K562 (cell line): ENCODE results near the gene PAQR8. TPM values are rescaled to one million over a fixed set of nuclear protein-coding genes. Genes with fewer than 3 reads are reported as not detected.

Experiments used
- ATAC-seq: fragments of 200-7000 bp; cut with Tn5 transposase; 3 replicates; pipeline ENCODE4 v1.9.1; 2020; ENCODE audit warnings: moderate library complexity
- BruUV-seq: library from RNA; stranded (reverse); fragments of 400-500 nt; replicated peaks from 2 replicates; lab custom pipeline; 2021; lab: Mats Ljungman, UMichigan
- CTCF ChIA-PET: fragments of 300-600 bp; formaldehyde crosslinking; extraction: SDS; loops from one replicate; lab custom pipeline; 2021; ENCODE audit warnings: low intra/inter-chr PET ratio; lab: Yijun Ruan, JAX
- POLR2A ChIA-PET: fragments of 300-600, 350-650 bp; sonication (Branson Sonifier 250); formaldehyde crosslinking; extraction: SDS; loops from one replicate; lab custom pipeline; 2021; ENCODE audit warnings: antibody characterized with exemption, inconsistent platforms; lab: Yijun Ruan, JAX
- DNase-seq, 4 experiments: peaks; one replicate each; pipeline versions ENCODE4 v3.0.0 to v3.0.0-alpha.2; 2011 to 2018; ENCODE audit warnings: low spot score in 3 of 4, mixed read lengths in 3 of 4; ENCODE audit errors: extremely low read depth in 1 of 4
- FAIRE-seq: peaks from 2 replicates; lab custom pipeline; 2011; peaks lifted over from hg19 to GRCh38; lab: Jason Lieb, UNC
- H2AFZ ChIP-seq: 2 replicates; pipeline ENCODE4 v1.6.0; 2011; ENCODE audit warnings: low read depth, low read length, control low read depth, inconsistent platforms
- H3K27ac ChIP-seq: fragments of 200-600 bp; 3 replicates; pipeline ENCODE4 v1.8.0; 2011; ENCODE audit warnings: low read depth, mild to moderate bottlenecking, control low read depth, inconsistent platforms, low read length, moderate library complexity, mixed read lengths; ENCODE audit errors: extremely low read depth
- H3K27me3 ChIP-seq, 2 experiments: fragments of 300-600 bp in 1 of 2; 2 replicates in 1 of 2; 3 replicates in 1 of 2; pipeline versions ENCODE4 v1.6.0 to v1.8.0; 2011; ENCODE audit warnings: inconsistent platforms in 2 of 2, low read length in 2 of 2, mild to moderate bottlenecking in 1 of 2, mixed read lengths in 1 of 2, moderate library complexity in 1 of 2; ENCODE audit not compliant: control insufficient read depth in 2 of 2, insufficient read depth in 2 of 2
- H3K36me3 ChIP-seq: fragments of 300-600 bp; 3 replicates; pipeline ENCODE4 v1.8.0; 2011; ENCODE audit warnings: mild to moderate bottlenecking, low read length, inconsistent platforms; ENCODE audit not compliant: control insufficient read depth, insufficient read depth
- H3K4me1 ChIP-seq, 2 experiments: fragments of 200-600 bp in 1 of 2; replicated peaks in 1 of 2; 2 replicates in 1 of 2; 3 replicates in 1 of 2; pipeline versions ENCODE4 v1.5.1 to v1.8.0; 2011; ENCODE audit warnings: inconsistent platforms in 2 of 2, low read length in 2 of 2, mild to moderate bottlenecking in 1 of 2, mixed read lengths in 1 of 2, moderate library complexity in 1 of 2; ENCODE audit not compliant: control insufficient read depth in 2 of 2, insufficient read depth in 2 of 2
- H3K4me2 ChIP-seq: 2 replicates; pipeline ENCODE4 v1.6.1; 2011; ENCODE audit warnings: low read length, control low read depth, inconsistent platforms, mixed read lengths; ENCODE audit not compliant: insufficient read depth
- H3K4me3 ChIP-seq: fragments of 200-600 bp; sonication (generic), shearing (Covaris generic); 2 replicates; pipeline ENCODE4 v1.5.1; 2016; ENCODE audit warnings: control low read depth, inconsistent platforms
- H3K79me2 ChIP-seq: fragments of 200-600 bp; 3 replicates; pipeline ENCODE4 v1.8.0; 2011; ENCODE audit warnings: low read length, inconsistent platforms; ENCODE audit not compliant: control insufficient read depth, insufficient read depth
- H3K9ac ChIP-seq, 2 experiments: 2 replicates each; pipeline versions ENCODE4 v1.6.0 to v1.6.1; 2011; ENCODE audit warnings: low read depth in 2 of 2, low read length in 2 of 2, control low read depth in 1 of 2, inconsistent platforms in 1 of 2, mild to moderate bottlenecking in 1 of 2, mixed read lengths in 1 of 2; ENCODE audit not compliant: insufficient read depth in 1 of 2
- H3K9me1 ChIP-seq: one replicate; pipeline ENCODE4 v1.6.0; 2011; ENCODE audit warnings: inconsistent platforms, mild to moderate bottlenecking, low read length, moderate library complexity; ENCODE audit not compliant: control insufficient read depth, insufficient read depth
- H3K9me3 ChIP-seq: replicated peaks from 2 replicates; pipeline ENCODE4 v1.5.1; 2011; ENCODE audit warnings: low read depth, low read length, inconsistent platforms; ENCODE audit not compliant: control insufficient read depth, insufficient read depth
- H4K20me1 ChIP-seq: replicated peaks from 2 replicates; pipeline ENCODE4 v1.6.1; 2011; ENCODE audit warnings: low read length, inconsistent platforms, mixed read lengths; ENCODE audit not compliant: control insufficient read depth, insufficient read depth
- AFF4 ChIP-seq: sonication (generic); formaldehyde crosslinking; IDR thresholded peaks from 2 replicates; pipeline ENCODE4 v1.8.0; 2023; ENCODE audit warnings: mild to moderate bottlenecking, missing genetic modification reagents
- ESRRB ChIP-seq: fragments of 250-450 bp; sonication (Bioruptor Pico); IDR thresholded peaks from 2 replicates; pipeline ENCODE4 v1.5.0; 2020; ENCODE audit warnings: mild to moderate bottlenecking, moderate library complexity, borderline replicate concordance
- GTF2B ChIP-seq: IDR thresholded peaks from 2 replicates; pipeline ENCODE4 v1.6.1; 2011; ENCODE audit not compliant: insufficient read length; ENCODE audit errors: extremely low read depth
- IRF1 ChIP-seq: sonication (generic); formaldehyde crosslinking; IDR thresholded peaks from 2 replicates; pipeline ENCODE4 v1.8.0; 2022; ENCODE audit warnings: missing genetic modification reagents, mild to moderate bottlenecking, borderline replicate concordance
- IRF2 ChIP-seq: sonication (generic); formaldehyde crosslinking; IDR thresholded peaks from 2 replicates; pipeline ENCODE4 v1.8.1; 2022; ENCODE audit warnings: mild to moderate bottlenecking, missing genetic modification reagents
- MCM2 ChIP-seq: fragments of 450-650 bp; IDR thresholded peaks from 2 replicates; pipeline ENCODE4 v1.6.1; 2017; ENCODE audit warnings: low read depth, mild to moderate bottlenecking
- THAP7 ChIP-seq: fragments of 250-450 bp; sonication (Bioruptor Pico); IDR thresholded peaks from 2 replicates; pipeline ENCODE4 v1.5.0; 2021
- THRAP3 ChIP-seq: fragments of 450-650 bp; IDR thresholded peaks from 2 replicates; pipeline ENCODE4 v1.6.1; 2016; ENCODE audit warnings: mild to moderate bottlenecking, inconsistent platforms, borderline replicate concordance
- ZBED1 ChIP-seq: IDR thresholded peaks from 2 replicates; pipeline ENCODE4 v1.6.1; 2014
- ZNF592 ChIP-seq: fragments of 450-650 bp; IDR thresholded peaks from 2 replicates; pipeline ENCODE4 v1.6.1; 2017; ENCODE audit warnings: antibody characterized with exemption, mild to moderate bottlenecking
- ZZZ3 ChIP-seq: fragments of 450-650 bp; IDR thresholded peaks from 2 replicates; pipeline ENCODE4 v1.6.1; 2016; ENCODE audit warnings: antibody characterized with exemption, mild to moderate bottlenecking, moderate library complexity
- WGBS: fragments of 100-300 bp; shearing (Covaris generic); methylation state at CpG from one replicate; pipeline ENCODE4 v1.1.6; 2016; ENCODE audit warnings: low coverage, mixed read lengths; ENCODE audit not compliant: insufficient coverage; ENCODE audit errors: missing lambda C conversion rate; 5-methylcytosine and 5-hydroxymethylcytosine counted together
- in situ Hi-C: fragments of 300-500 bp; cut with MboI; formaldehyde crosslinking; loops from 4 replicates; pipeline ENCODE4 v1.15.0; 2018; ENCODE audit warnings: inconsistent platforms, mixed read lengths
- intact Hi-C: fragments of 100-400 bp; cut with micrococcal nuclease; formaldehyde crosslinking; loops from 2 replicates; pipeline ENCODE4 v1.14.2; 2022
- polyA plus RNA-seq, 8 experiments: library from polyadenylated mRNA; depleted of rRNA in 4 of 8; stranded (reverse) in 5 of 8; unstranded in 3 of 8; fragments of >200 nt; fragmentation: Nextera tagmentation in 2 of 8; fragmentation: Illumina TruSeq in 1 of 8; extraction: Ambion mirVana in 2 of 8; extraction: Trizol in 1 of 8; gene quantifications; 2 replicates each; pipeline versions ENCODE4 v1.2.1 to v1.2.3, GENCODE V29; 2011 to 2014; ENCODE audit warnings: inconsistent platforms in 1 of 8, missing spikeins in 1 of 8
- total RNA-seq, 7 experiments: library from RNA; depleted of rRNA in 6 of 7; stranded (reverse); fragments of >200 nt in 6 of 7; fragmentation: Illumina TruSeq in 2 of 7; extraction: Trizol in 2 of 7; gene quantifications; 2 replicates each; pipeline versions ENCODE4 v1.2.1 to v1.2.3, GENCODE V29; 2011 to 2021; ENCODE audit warnings: low replicate concordance in 1 of 7

PAQR8 gene
- total and polyA plus RNA-seq, 9 of the 15 experiments (the other 6 are each of a cell fraction or from before 2014, with no cell fraction given): 1.4 to 10.2 (median 3.5) TPM

- in situ Hi-C loops (no loop called here), intact Hi-C loops (no loop called here)
- POLR2A ChIA-PET: interaction anchor here (0.6 kb wide), 1 partner anchor 14 kb away, joined by 3 read pairs; no protein-coding TSS in a partner anchor
- CTCF ChIA-PET: no interaction called here
- peaks cover 8% of the 10 kb centered on the region; the same call in 1 of the 3 replicates for H3K79me2 ChIP-seq
- H3K27me3 ChIP-seq: no peaks in the 10 kb centered on the region
- H2AFZ ChIP-seq: no peak overlapping the region
- H3K4me3 ChIP-seq: no peak overlapping the region
- H4K20me1 ChIP-seq: no peaks in the 10 kb centered on the region
- BruUV-seq: no TSS peak
- 72% methylated on average over 2 of the region's 2 CpGs for WGBS
- no peak for DNase-seq
- H3K27ac ChIP-seq: no peak overlapping the region
- FAIRE-seq: no peak
- no peaks in the 10 kb centered on the region for H3K9me1 ChIP-seq
- H3K9ac ChIP-seq: no peak overlapping the region
- no peaks in the 10 kb centered on the region for H3K9me3 ChIP-seq
- peaks cover 3% of the 10 kb centered on the region; the same call in 1 of the 3 replicates for H3K36me3 ChIP-seq
- H3K4me1 ChIP-seq: no peaks in the 10 kb centered on the region
- no peak overlapping the region for H3K4me2 ChIP-seq
- ATAC-seq: peak; percentile 51; the same call in 2 of the 3 replicates
- TF ChIP-seq ZZZ3: no peak
- no peak for TF ChIP-seq MCM2
- TF ChIP-seq GTF2B: no peak
- TF ChIP-seq AFF4: no peak
- no peak for TF ChIP-seq ZBED1
- TF ChIP-seq IRF1 (CRISPR knock-in tag): no peak
- TF ChIP-seq ESRRB (CRISPR knock-in tag): no peak
- TF ChIP-seq IRF2 (CRISPR knock-in tag): no peak
- TF ChIP-seq ZNF592: no peak
- TF ChIP-seq THAP7 (CRISPR knock-in tag): no peak
- TF ChIP-seq THRAP3: no peak
Measured at GRCh38 chr6:52375780-52376556, 14.0 kb downstream of the PAQR8 start.
